Spinal cord (tissue), 10 donors: ENCODE measurements around the gene OR10D3. TPM values are rescaled to one million over a fixed set of nuclear protein-coding genes. Genes with fewer than 3 reads are reported as not detected.
"Not testable (repeated sequence)": the region's sequence is repeated elsewhere in the genome, so short reads cannot be mapped to it uniquely, and the experiment has no call there.

Experiments
- DNase-seq, 6 donors: peaks; one replicate each; pipeline versions ENCODE4 v3.0.0 to v3.0.0-alpha.2; 2013 to 2015; ENCODE audit warnings: low spot score in 6 of 6, low read depth in 4 of 6
- H3K27ac ChIP-seq: one replicate; pipeline ENCODE4 v1.5.1; 2013; ENCODE audit warnings: low read depth, low read length, control low read depth
- H3K27me3 ChIP-seq: one replicate; pipeline ENCODE4 v1.6.1; 2013; ENCODE audit warnings: low read length; ENCODE audit not compliant: control insufficient read depth, insufficient read depth
- H3K36me3 ChIP-seq: one replicate; pipeline ENCODE4 v1.6.1; 2013; ENCODE audit warnings: low read length; ENCODE audit not compliant: control insufficient read depth, insufficient read depth
- H3K4me1 ChIP-seq: one replicate; pipeline ENCODE4 v1.6.1; 2013; ENCODE audit warnings: low read length; ENCODE audit not compliant: control insufficient read depth, insufficient read depth
- H3K4me3 ChIP-seq: one replicate; pipeline ENCODE4 v1.5.1; 2013; ENCODE audit warnings: low read depth, low read length, control low read depth
- H3K9me3 ChIP-seq: one replicate; pipeline ENCODE4 v1.6.1; 2013; ENCODE audit warnings: low read length; ENCODE audit not compliant: control insufficient read depth, insufficient read depth
- WGBS: methylation state at CpG from one replicate; pipeline ENCODE4 v1.1.5; 2013; ENCODE audit warnings: missing lambda C conversion rate; ENCODE audit not compliant: insufficient coverage; 5-methylcytosine and 5-hydroxymethylcytosine counted together
- polyA plus RNA-seq, 2 donors: library from polyadenylated mRNA; unstranded; fragments of 120-200 nt; gene quantifications; one replicate each; pipeline ENCODE4 v1.2.1, GENCODE V29; 2013; ENCODE audit not compliant: insufficient read length in 2 of 2
- total RNA-seq, 2 donors: library from RNA; depleted of rRNA in 1 of 2; stranded (reverse); fragments of 120-200 nt in 1 of 2; fragments of >200 nt in 1 of 2; gene quantifications; one replicate each; pipeline versions ENCODE4 v1.2.3 to v1.2.4, GENCODE V29; 2013 to 2014
- donor health status: healthy.

The OR10D3 gene
- total and polyA plus RNA-seq, 4 donors: not detected

GRCh38 chr11:124207102-124207792 lies 24.1 kb downstream of the OR10D3 start:
- no peaks in the 10 kb centered on the region for H3K9me3 ChIP-seq
- H3K27ac ChIP-seq: no peak overlapping the region
- no peaks in the 10 kb centered on the region for H3K27me3 ChIP-seq
- no peak overlapping the region for H3K4me3 ChIP-seq
- no peaks in the 10 kb centered on the region for H3K4me1 ChIP-seq
- DNase-seq: peak in 1 of 6 donors; percentile 23
- H3K36me3 ChIP-seq: no peaks in the 10 kb centered on the region
- 100% methylated on average over 1 of the region's 6 CpGs for WGBS

- no peaks in the 10 kb centered on the region for H3K36me3 ChIP-seq
- H3K9me3 ChIP-seq: no peaks in the 10 kb centered on the region
- H3K27ac ChIP-seq: no peak overlapping the region
- 92% methylated on average over 6 of the region's 6 CpGs for WGBS
- no peak for DNase-seq
- no peaks in the 10 kb centered on the region for H3K4me1 ChIP-seq
- no peak overlapping the region for H3K4me3 ChIP-seq
- no peaks in the 10 kb centered on the region for H3K27me3 ChIP-seq
Measured at GRCh38 chr11:124209824-124210357, 26.7 kb downstream of the OR10D3 start.

GRCh38 chr11:124210421-124210820 lies 27.3 kb downstream of the OR10D3 start:
- Histone ChIP-seq H3K36me3 (no peaks in the 10 kb centered on the region), H3K27me3 (no peaks in the 10 kb centered on the region), H3K27ac (no peak overlapping the region), H3K4me1 (no peaks in the 10 kb centered on the region), H3K4me3 (no peak overlapping the region), H3K9me3 (no peaks in the 10 kb centered on the region)
- DNase-seq: no peak
- WGBS: 96% methylated on average over 4 of the region's 5 CpGs

- Histone ChIP-seq H3K27me3 (no peaks in the 10 kb centered on the region), H3K4me1 (no peaks in the 10 kb centered on the region), H3K27ac (no peak overlapping the region), H3K9me3 (no peaks in the 10 kb centered on the region), H3K36me3 (no peaks in the 10 kb centered on the region), H3K4me3 (no peak overlapping the region)
- no peak for DNase-seq
Measured at GRCh38 chr11:124211321-124211720, 28.2 kb downstream of the OR10D3 start.

- H3K27ac ChIP-seq: no peak overlapping the region
- no peaks in the 10 kb centered on the region for H3K4me1 ChIP-seq
- H3K4me3 ChIP-seq: no peak overlapping the region
- H3K36me3 ChIP-seq: no peaks in the 10 kb centered on the region
- no peaks in the 10 kb centered on the region for H3K27me3 ChIP-seq
- H3K9me3 ChIP-seq: no peaks in the 10 kb centered on the region
- DNase-seq: no peak
- no CpG with 5 or more reads among the region's 3 CpGs for WGBS
Measured at GRCh38 chr11:124214027-124214426, 30.9 kb downstream of the OR10D3 start.

GRCh38 chr11:124219126-124219525 lies 36.0 kb downstream of the OR10D3 start:
- Histone ChIP-seq H3K4me3 (no peak overlapping the region), H3K27ac (no peak overlapping the region), H3K36me3 (no peaks in the 10 kb centered on the region), H3K9me3 (no peaks in the 10 kb centered on the region), H3K27me3 (no peaks in the 10 kb centered on the region), H3K4me1 (no peaks in the 10 kb centered on the region)
- DNase-seq: no peak

- H3K9me3 ChIP-seq: no peaks in the 10 kb centered on the region
- no peak overlapping the region for H3K27ac ChIP-seq
- no peak for DNase-seq
- WGBS: no CpG with 5 or more reads among the region's 2 CpGs
- no peaks in the 10 kb centered on the region for H3K36me3 ChIP-seq
- no peaks in the 10 kb centered on the region for H3K4me1 ChIP-seq
- H3K27me3 ChIP-seq: no peaks in the 10 kb centered on the region
- H3K4me3 ChIP-seq: no peak overlapping the region
Measured at GRCh38 chr11:124222407-124222806, 39.3 kb downstream of the OR10D3 start.

- not testable (repeated sequence) for H3K4me1 ChIP-seq, H3K27ac ChIP-seq, H3K9me3 ChIP-seq, H3K4me3 ChIP-seq, H3K27me3 ChIP-seq, DNase-seq, H3K36me3 ChIP-seq
- WGBS: 74% methylated on average over 6 of the region's 9 CpGs
Measured at GRCh38 chr11:124224618-124225423, 41.7 kb downstream of the OR10D3 start.

- no peaks in the 10 kb centered on the region for H3K36me3 ChIP-seq
- no peaks in the 10 kb centered on the region for H3K4me1 ChIP-seq
- no peaks in the 10 kb centered on the region for H3K27me3 ChIP-seq
- no peak overlapping the region for H3K4me3 ChIP-seq
- no peaks in the 10 kb centered on the region for H3K9me3 ChIP-seq
- WGBS: no CpG with 5 or more reads among the region's 1 CpG
- no peak overlapping the region for H3K27ac ChIP-seq
- no peak for DNase-seq
Measured at GRCh38 chr11:124225471-124225870, 42.3 kb downstream of the OR10D3 start.

GRCh38 chr11:124233376-124233775 lies 50.2 kb downstream of the OR10D3 start:
- H3K9me3 ChIP-seq: no peaks in the 10 kb centered on the region
- no peak overlapping the region for H3K4me3 ChIP-seq
- no peak for DNase-seq
- no CpG with 5 or more reads among the region's 1 CpG for WGBS
- H3K4me1 ChIP-seq: no peaks in the 10 kb centered on the region
- no peak overlapping the region for H3K27ac ChIP-seq
- no peaks in the 10 kb centered on the region for H3K27me3 ChIP-seq
- H3K36me3 ChIP-seq: no peaks in the 10 kb centered on the region
